Mesenchymal stem cell (in vitro differentiated cells and primary cell): ENCODE results near the gene APPBP2.
A peak's percentile ranks its signal among the peaks of the same experiment; 100 is the strongest.

Experiments
- DNase-seq: peaks from one replicate; pipeline ENCODE4 v3.0.0-alpha.2; 2013
- H2AFZ ChIP-seq: one replicate; pipeline ENCODE4 v1.6.1; 2013; ENCODE audit warnings: low read depth, mild to moderate bottlenecking, control low read depth, inconsistent platforms, low read length, moderate library complexity
- H2AK5ac ChIP-seq: 2 replicates; pipeline ENCODE4 v1.6.1; 2013; ENCODE audit warnings: low read length, moderate library complexity, mild to moderate bottlenecking, inconsistent platforms; ENCODE audit not compliant: severe bottlenecking
- H2BK120ac ChIP-seq: one replicate; pipeline ENCODE4 v1.6.1; 2013; ENCODE audit warnings: low read depth, mild to moderate bottlenecking, inconsistent platforms, low read length, moderate library complexity
- H2BK12ac ChIP-seq, 2 experiments: one replicate each; pipeline ENCODE4 v1.6.1; 2013; ENCODE audit warnings: inconsistent platforms in 2 of 2, low read length in 2 of 2, mild to moderate bottlenecking in 2 of 2, moderate library complexity in 2 of 2, control low read depth in 1 of 2
- H2BK15ac ChIP-seq: one replicate; pipeline ENCODE4 v1.6.1; 2013; ENCODE audit warnings: mild to moderate bottlenecking, low read depth, inconsistent platforms; ENCODE audit not compliant: poor library complexity, severe bottlenecking
- H2BK5ac ChIP-seq: 2 replicates; pipeline ENCODE4 v1.6.1; 2013; ENCODE audit warnings: low read depth, mild to moderate bottlenecking, low read length, control low read depth, inconsistent platforms; ENCODE audit not compliant: poor library complexity, severe bottlenecking
- H3K14ac ChIP-seq, 2 experiments: one replicate each; pipeline ENCODE4 v1.6.1; 2013; ENCODE audit warnings: inconsistent platforms in 2 of 2, low read length in 2 of 2, control low read depth in 1 of 2, mild to moderate bottlenecking in 1 of 2, moderate library complexity in 1 of 2
- H3K18ac ChIP-seq, 2 experiments: one replicate each; pipeline ENCODE4 v1.6.1; 2013; ENCODE audit warnings: inconsistent platforms in 2 of 2, low read length in 2 of 2, control low read depth in 1 of 2, low read depth in 1 of 2, mild to moderate bottlenecking in 1 of 2
- H3K23ac ChIP-seq, 2 experiments: one replicate each; pipeline ENCODE4 v1.6.1; 2013; ENCODE audit warnings: inconsistent platforms in 2 of 2, low read length in 2 of 2, mild to moderate bottlenecking in 2 of 2, moderate library complexity in 2 of 2, control low read depth in 1 of 2
- H3K27ac ChIP-seq: 2 replicates; pipeline ENCODE4 v1.5.1; 2013; ENCODE audit warnings: mild to moderate bottlenecking, moderate library complexity, low read length, control low read depth, inconsistent platforms; ENCODE audit not compliant: poor library complexity, severe bottlenecking
- H3K27me3 ChIP-seq, 2 experiments: 2 replicates each; pipeline versions ENCODE4 v1.6.1 to v1.7.0; 2013; ENCODE audit warnings: low read length in 2 of 2, mild to moderate bottlenecking in 2 of 2, moderate library complexity in 2 of 2, control low read depth in 1 of 2, inconsistent platforms in 1 of 2; ENCODE audit not compliant: control insufficient read depth in 1 of 2, insufficient read depth in 1 of 2
- H3K36me3 ChIP-seq, 2 experiments: 2 replicates each; pipeline versions ENCODE4 v1.6.1 to v1.7.0; 2013; ENCODE audit warnings: low read length in 2 of 2, control low read depth in 1 of 2, inconsistent platforms in 1 of 2, low read depth in 1 of 2, mild to moderate bottlenecking in 1 of 2; ENCODE audit not compliant: insufficient read depth in 2 of 2, control insufficient read depth in 1 of 2
- H3K4ac ChIP-seq, 2 experiments: one replicate each; pipeline ENCODE4 v1.6.1; 2013; ENCODE audit warnings: inconsistent platforms in 2 of 2, low read length in 2 of 2, mild to moderate bottlenecking in 2 of 2, moderate library complexity in 2 of 2, control low read depth in 1 of 2, low read depth in 1 of 2
- H3K4me1 ChIP-seq: 2 replicates; pipeline ENCODE4 v1.6.1; 2013; ENCODE audit warnings: low read depth, low read length, control low read depth; ENCODE audit not compliant: control insufficient read depth, insufficient read depth
- H3K4me2 ChIP-seq: 2 replicates; pipeline ENCODE4 v1.6.1; 2013; ENCODE audit warnings: low read length, mild to moderate bottlenecking, inconsistent platforms; ENCODE audit not compliant: poor library complexity, severe bottlenecking
- H3K4me3 ChIP-seq, 2 experiments: 2 replicates each; pipeline versions ENCODE4 v1.5.1 to v1.7.0; 2013; ENCODE audit warnings: low read length in 2 of 2, mild to moderate bottlenecking in 2 of 2, control low read depth in 1 of 2, low read depth in 1 of 2; ENCODE audit not compliant: insufficient read depth in 1 of 2
- H3K79me1 ChIP-seq: replicated peaks from 2 replicates; pipeline ENCODE4 v1.6.1; 2013; ENCODE audit warnings: mild to moderate bottlenecking, control low read depth, low read length, inconsistent platforms; ENCODE audit not compliant: poor library complexity, severe bottlenecking
- H3K9ac ChIP-seq: 2 replicates; pipeline ENCODE4 v1.7.0; 2013; ENCODE audit warnings: mild to moderate bottlenecking, low read length, moderate library complexity
- H3K9me3 ChIP-seq: 2 replicates; pipeline ENCODE4 v1.7.0; 2013; ENCODE audit warnings: mild to moderate bottlenecking, low read length; ENCODE audit not compliant: control insufficient read depth
- H4K8ac ChIP-seq: one replicate; pipeline ENCODE4 v1.6.1; 2013; ENCODE audit warnings: inconsistent platforms, mild to moderate bottlenecking, low read length, moderate library complexity
- H4K91ac ChIP-seq: one replicate; pipeline ENCODE4 v1.6.1; 2013; ENCODE audit warnings: mild to moderate bottlenecking, low read length, inconsistent platforms
- WGBS: methylation state at CpG from one replicate; pipeline ENCODE4 v1.1.7; 2013; ENCODE audit warnings: mixed read lengths; 5-methylcytosine and 5-hydroxymethylcytosine counted together

The APPBP2 gene

GRCh38 chr17:60501589-60501988 is 24.5 kb downstream of the APPBP2 start:
- H3K36me3 ChIP-seq = peaks cover 18 to 41% of the 10 kb centered on the region in 2 experiments

DNA sequence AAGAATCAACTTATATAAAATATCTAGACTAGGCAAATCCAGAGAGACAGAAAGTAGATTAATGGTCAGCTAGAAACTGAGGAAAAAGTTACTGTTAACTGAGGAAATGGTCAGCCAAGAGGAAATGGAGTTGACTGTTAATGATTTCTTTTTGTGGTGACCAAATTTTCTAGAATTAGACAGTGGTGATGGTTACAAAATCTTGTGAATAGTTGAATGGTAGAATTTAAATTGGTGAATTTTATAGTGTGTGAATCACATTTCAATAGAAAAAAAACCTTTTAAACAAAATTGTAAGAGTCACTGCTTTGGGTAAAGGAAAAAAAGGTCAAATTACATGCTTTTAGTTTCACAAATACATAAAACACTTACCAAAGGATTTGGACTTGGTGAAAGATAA is 30.0 kb downstream of the APPBP2 start:
- Histone ChIP-seq H3K79me1 (peaks cover 19% of the 10 kb centered on the region), H3K18ac (no peak overlapping the region), H3K9me3 (peaks cover 7% of the 10 kb centered on the region), H4K8ac (no peak overlapping the region), H3K9ac (no peak overlapping the region), H2BK120ac (no peak overlapping the region), H4K91ac (no peak overlapping the region), H3K23ac (no peak overlapping the region), H3K4ac (no peak overlapping the region), H3K4me1 (peaks cover 2% of the 10 kb centered on the region), H2AFZ (no peak overlapping the region), H3K4me3 (no peak overlapping the region), H2BK15ac (no peak overlapping the region), H2BK5ac (no peak overlapping the region), H3K27me3 (no peaks in the 10 kb centered on the region), H2AK5ac (no peak overlapping the region), H3K14ac (no peak overlapping the region), H3K4me2 (no peak overlapping the region), H3K27ac (no peak overlapping the region), H2BK12ac (no peak overlapping the region), H3K36me3 (peaks cover 34 to 85% of the 10 kb centered on the region in 2 experiments)
- no peak for DNase-seq

More at GRCh38 chr17:60501589-60501988, 24.5 kb downstream of the APPBP2 start:
- H4K8ac ChIP-seq = no peak overlapping the region
- no peak overlapping the region for H3K4me2 ChIP-seq
- no peak overlapping the region for H3K9ac ChIP-seq
- H4K91ac ChIP-seq = no peak overlapping the region
- H3K14ac ChIP-seq = no peak overlapping the region
- H3K18ac ChIP-seq = no peak overlapping the region
- H2BK15ac ChIP-seq = no peak overlapping the region
- peaks cover 5% of the 10 kb centered on the region for H3K79me1 ChIP-seq
- no peaks in the 10 kb centered on the region for H3K27me3 ChIP-seq
- no peak overlapping the region for H2BK120ac ChIP-seq
- no peak overlapping the region for H2AFZ ChIP-seq
- no peak overlapping the region for H3K27ac ChIP-seq
- H3K4me1 ChIP-seq = peaks cover 10% of the 10 kb centered on the region
- H3K9me3 ChIP-seq = no peaks in the 10 kb centered on the region
- H2BK12ac ChIP-seq = no peak overlapping the region
- no peak overlapping the region for H3K4me3 ChIP-seq
- no peak overlapping the region for H2AK5ac ChIP-seq
- no peak for DNase-seq
- H3K4ac ChIP-seq = no peak overlapping the region
- H3K23ac ChIP-seq = no peak overlapping the region
- H2BK5ac ChIP-seq = no peak overlapping the region
- WGBS = no CpG with 5 or more reads among the region's 2 CpGs

GRCh38 chr17:60495260-60495659 is 30.8 kb downstream of the APPBP2 start:
- Histone ChIP-seq H3K4ac (no peak overlapping the region), H2BK120ac (no peak overlapping the region), H3K36me3 (peaks cover 36 to 93% of the 10 kb centered on the region in 2 experiments), H3K23ac (no peak overlapping the region), H3K9ac (no peak overlapping the region), H3K27ac (no peak overlapping the region), H3K18ac (no peak overlapping the region), H4K91ac (no peak overlapping the region), H2BK5ac (no peak overlapping the region), H2AK5ac (no peak overlapping the region), H4K8ac (no peak overlapping the region), H2BK15ac (no peak overlapping the region), H3K9me3 (peaks cover 7% of the 10 kb centered on the region), H3K14ac (no peak overlapping the region), H2BK12ac (no peak overlapping the region), H3K4me2 (no peak overlapping the region), H3K4me1 (peaks cover 2% of the 10 kb centered on the region), H2AFZ (no peak overlapping the region), H3K79me1 (peaks cover 25% of the 10 kb centered on the region), H3K27me3 (no peaks in the 10 kb centered on the region), H3K4me3 (no peak overlapping the region)
- no peak for DNase-seq
- WGBS = 100% methylated on average over 1 of the region's 2 CpGs

DNA sequence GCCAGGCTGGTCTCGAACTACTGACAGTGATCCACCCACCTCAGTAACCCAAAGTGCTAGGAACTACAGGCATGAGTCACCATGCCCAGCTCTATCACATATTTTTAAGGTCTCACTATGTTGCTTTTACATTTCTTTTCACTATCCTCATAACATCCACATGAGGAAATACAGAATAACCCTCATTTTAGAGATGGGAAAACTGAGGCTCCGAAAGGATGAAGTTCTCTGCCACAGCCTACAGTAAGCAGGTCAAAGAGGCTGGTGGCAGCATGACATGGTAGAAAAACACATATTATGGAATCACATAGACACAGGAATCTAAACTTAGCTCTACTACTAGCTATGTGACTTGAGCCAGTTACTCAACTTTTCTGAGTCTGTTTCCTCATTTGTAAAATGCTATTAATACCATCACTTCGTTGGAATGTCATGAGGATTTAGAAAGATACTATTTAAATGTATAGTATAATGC is 32.2 kb downstream of the APPBP2 start:
- Histone ChIP-seq H3K79me1 (peaks cover 31% of the 10 kb centered on the region), H3K9ac (no peak overlapping the region), H3K4ac (no peak overlapping the region), H3K27me3 (no peaks in the 10 kb centered on the region), H3K4me3 (no peak overlapping the region), H4K8ac (no peak overlapping the region), H3K14ac (no peak overlapping the region), H2BK12ac (no peak overlapping the region), H2AFZ (no peak overlapping the region), H3K4me2 (no peak overlapping the region), H3K23ac (no peak overlapping the region), H2BK120ac (no peak overlapping the region), H2AK5ac (no peak overlapping the region), H3K9me3 (peaks cover 7% of the 10 kb centered on the region), H2BK15ac (no peak overlapping the region), H4K91ac (no peak overlapping the region), H3K36me3 (peaks cover 34 to 93% of the 10 kb centered on the region in 2 experiments), H2BK5ac (no peak overlapping the region), H3K27ac (no peak overlapping the region), H3K18ac (peak overlapping the region in 1 of 2 experiments; percentile 3), H3K4me1 (peaks cover 2% of the 10 kb centered on the region)
- peak; percentile 78 for DNase-seq
- WGBS = 94% methylated on average over 3 of the region's 3 CpGs
